DOHH2 (cell line): ENCODE results near the gene CPNE1.

ENCODE experiments used
- H3F3A ChIP-seq: fragments of 200-600 bp; sonication (generic), shearing (Covaris generic); 2 replicates; pipeline ENCODE4 v1.6.0; 2016; ENCODE audit warnings: antibody characterized with exemption, mild to moderate bottlenecking; ENCODE audit not compliant: control insufficient read depth, insufficient read depth
- H3K27ac ChIP-seq: fragments of 200-600 bp; sonication (generic); 2 replicates; pipeline ENCODE4 v1.5.1; 2014; ENCODE audit warnings: low read depth, mild to moderate bottlenecking, low read length, moderate library complexity
- H3K27me3 ChIP-seq: fragments of 200-600 bp; sonication (generic); 2 replicates; pipeline ENCODE4 v1.6.1; 2014; ENCODE audit warnings: mild to moderate bottlenecking, low read length, mixed read lengths; ENCODE audit not compliant: control insufficient read depth
- H3K36me3 ChIP-seq: fragments of 200-600 bp; sonication (generic); 2 replicates; pipeline ENCODE4 v1.6.1; 2014; ENCODE audit warnings: mild to moderate bottlenecking, low read length, moderate library complexity, mixed read lengths; ENCODE audit not compliant: control insufficient read depth
- H3K4me1 ChIP-seq: fragments of 200-600 bp; sonication (generic); 2 replicates; pipeline ENCODE4 v1.6.1; 2014; ENCODE audit warnings: mild to moderate bottlenecking, low read length, mixed read lengths; ENCODE audit not compliant: control insufficient read depth
- H3K4me2 ChIP-seq: fragments of 200-600 bp; sonication (generic); 2 replicates; pipeline ENCODE4 v1.6.0; 2014; ENCODE audit warnings: mild to moderate bottlenecking, low read length, moderate library complexity
- H3K4me3 ChIP-seq: fragments of 200-600 bp; sonication (generic); 2 replicates; pipeline ENCODE4 v1.5.1; 2014; ENCODE audit warnings: mild to moderate bottlenecking, low read length, mixed read lengths
- H3K79me2 ChIP-seq: fragments of 200-600 bp; sonication (generic); 2 replicates; pipeline ENCODE4 v1.6.1; 2014; ENCODE audit warnings: mild to moderate bottlenecking, low read length, mixed read lengths; ENCODE audit not compliant: control insufficient read depth
- H3K9me2 ChIP-seq: fragments of 200-600 bp; sonication (generic); replicated peaks from 2 replicates; pipeline ENCODE4 v1.6.1; 2014; ENCODE audit warnings: mild to moderate bottlenecking, low read length, mixed read lengths; ENCODE audit not compliant: control insufficient read depth
- H3K9me3 ChIP-seq: fragments of 200-600 bp; sonication (generic); 2 replicates; pipeline ENCODE4 v1.6.1; 2014; ENCODE audit warnings: antibody characterized with exemption, low read length, mixed read lengths; ENCODE audit not compliant: control insufficient read depth, insufficient read depth
- H4K20me1 ChIP-seq: fragments of 200-600 bp; sonication (generic); 2 replicates; pipeline ENCODE4 v1.6.0; 2014; ENCODE audit warnings: low read depth, mild to moderate bottlenecking, antibody characterized with exemption, low read length, moderate library complexity; ENCODE audit not compliant: control insufficient read depth, insufficient read depth
- EZH2phosphoT487 ChIP-seq: fragments of 200-600 bp; sonication (generic); IDR thresholded peaks from 2 replicates; pipeline ENCODE4 v1.6.1; 2017; ENCODE audit warnings: borderline replicate concordance, mild to moderate bottlenecking, antibody characterized with exemption, low read length, moderate library complexity, mixed read lengths
- TF ChIP-seq, protein P1 (sequence below): fragments of 200-600 bp; sonication (generic); IDR thresholded peaks from one replicate; pipeline ENCODE4 v1.5.1; 2014; ENCODE audit warnings: antibody characterized with exemption, mild to moderate bottlenecking, low read depth, low read length; ENCODE audit not compliant: poor library complexity, severe bottlenecking

Gene CPNE1

DNA sequence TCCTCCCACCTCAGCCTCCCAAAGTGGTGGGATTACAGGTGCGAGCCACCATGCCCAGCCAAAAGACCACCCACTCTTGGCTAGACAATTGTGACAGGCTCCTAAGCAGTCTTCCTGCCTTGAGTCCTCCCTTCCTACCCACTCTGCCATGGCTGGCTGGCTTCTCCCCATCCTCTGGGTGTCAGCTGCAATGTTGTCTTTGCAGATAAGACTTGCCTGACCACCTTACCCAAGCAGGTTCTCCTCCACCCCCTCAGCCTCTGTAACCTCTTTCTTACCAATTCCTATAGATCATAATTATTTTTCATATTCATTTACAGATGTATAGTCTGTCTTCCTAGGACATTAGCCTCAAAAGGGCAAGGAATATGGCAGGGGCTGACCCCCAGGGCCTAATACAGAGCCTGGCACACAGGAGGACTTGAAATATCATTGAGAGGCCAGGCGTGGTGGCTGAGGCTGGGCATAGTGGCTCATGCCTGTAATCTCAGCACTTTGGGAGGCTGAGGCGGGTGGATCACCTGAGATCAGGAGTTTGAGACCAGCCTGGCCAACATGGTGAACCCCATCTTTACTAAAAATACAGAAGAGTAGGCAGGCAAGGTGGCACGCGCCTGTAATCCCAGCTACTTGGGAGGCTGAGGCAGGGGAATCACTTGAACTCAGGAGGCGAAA, 77.8 kb downstream of the CPNE1 start:
- Histone ChIP-seq H4K20me1 (no peaks in the 10 kb centered on the region), H3K4me1 (no peaks in the 10 kb centered on the region), H3K9me3 (no peaks in the 10 kb centered on the region), H3F3A (no peaks in the 10 kb centered on the region), H3K27ac (no peak overlapping the region), H3K4me3 (no peak overlapping the region), H3K9me2 (no peaks in the 10 kb centered on the region), H3K36me3 (no peaks in the 10 kb centered on the region), H3K79me2 (no peaks in the 10 kb centered on the region), H3K27me3 (no peaks in the 10 kb centered on the region), H3K4me2 (no peak overlapping the region)
- TF ChIP-seq EZH2phosphoT487: no peak
- TF ChIP-seq, protein P1, sequence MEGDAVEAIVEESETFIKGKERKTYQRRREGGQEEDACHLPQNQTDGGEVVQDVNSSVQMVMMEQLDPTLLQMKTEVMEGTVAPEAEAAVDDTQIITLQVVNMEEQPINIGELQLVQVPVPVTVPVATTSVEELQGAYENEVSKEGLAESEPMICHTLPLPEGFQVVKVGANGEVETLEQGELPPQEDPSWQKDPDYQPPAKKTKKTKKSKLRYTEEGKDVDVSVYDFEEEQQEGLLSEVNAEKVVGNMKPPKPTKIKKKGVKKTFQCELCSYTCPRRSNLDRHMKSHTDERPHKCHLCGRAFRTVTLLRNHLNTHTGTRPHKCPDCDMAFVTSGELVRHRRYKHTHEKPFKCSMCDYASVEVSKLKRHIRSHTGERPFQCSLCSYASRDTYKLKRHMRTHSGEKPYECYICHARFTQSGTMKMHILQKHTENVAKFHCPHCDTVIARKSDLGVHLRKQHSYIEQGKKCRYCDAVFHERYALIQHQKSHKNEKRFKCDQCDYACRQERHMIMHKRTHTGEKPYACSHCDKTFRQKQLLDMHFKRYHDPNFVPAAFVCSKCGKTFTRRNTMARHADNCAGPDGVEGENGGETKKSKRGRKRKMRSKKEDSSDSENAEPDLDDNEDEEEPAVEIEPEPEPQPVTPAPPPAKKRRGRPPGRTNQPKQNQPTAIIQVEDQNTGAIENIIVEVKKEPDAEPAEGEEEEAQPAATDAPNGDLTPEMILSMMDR: no peak

DNA sequence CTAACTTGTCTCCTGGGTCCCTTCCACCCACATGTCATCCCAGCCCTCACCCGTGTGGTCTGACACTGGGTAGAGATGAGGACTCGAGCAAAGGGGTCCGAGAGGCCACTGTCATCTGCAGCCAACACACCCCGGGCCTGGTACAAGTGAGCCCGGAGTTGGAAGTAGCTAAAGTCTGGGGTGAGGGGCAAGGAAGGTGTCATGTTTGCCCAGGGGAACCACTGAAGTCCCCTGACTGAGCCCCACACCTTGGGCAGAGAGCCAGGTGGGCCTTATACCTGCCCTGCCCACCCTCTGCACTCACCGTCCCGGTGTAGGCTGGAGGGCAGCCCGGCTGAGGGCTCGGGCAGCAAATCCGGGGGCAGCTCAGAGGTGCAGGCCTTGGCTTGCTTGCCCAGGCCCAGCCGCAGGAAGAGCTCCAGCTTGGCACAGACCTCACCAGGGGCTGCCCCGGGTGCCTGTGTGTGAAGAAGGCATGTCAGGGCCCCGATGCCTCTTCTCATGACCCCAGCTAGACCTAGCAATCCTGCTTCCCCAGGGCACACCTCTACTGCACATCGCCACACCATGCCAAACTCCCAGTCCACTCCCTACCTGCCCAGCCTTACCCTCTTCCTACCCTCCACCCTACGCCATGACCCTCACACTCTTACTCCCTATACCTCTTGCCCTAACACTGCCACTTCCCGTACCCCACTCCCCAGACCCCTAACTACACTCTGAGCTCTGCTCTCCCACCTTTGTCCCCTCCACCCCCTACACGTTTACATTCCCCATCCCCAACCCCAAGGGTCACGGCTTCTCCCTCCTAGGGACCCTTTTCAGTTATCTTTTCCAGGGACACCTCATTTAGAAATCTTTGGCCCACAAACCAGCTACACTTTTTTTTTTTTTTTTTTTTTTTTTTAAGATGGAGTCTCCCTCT, 80.8 kb downstream of the CPNE1 start:
- TF ChIP-seq, protein P1: no peak
- TF ChIP-seq EZH2phosphoT487: no peak
- H3K79me2 ChIP-seq: no peaks in the 10 kb centered on the region
- no peaks in the 10 kb centered on the region for H3F3A ChIP-seq
- H3K27me3 ChIP-seq: no peaks in the 10 kb centered on the region
- H4K20me1 ChIP-seq: no peaks in the 10 kb centered on the region
- H3K4me1 ChIP-seq: no peaks in the 10 kb centered on the region
- no peak overlapping the region for H3K4me3 ChIP-seq
- no peak overlapping the region for H3K4me2 ChIP-seq
- no peaks in the 10 kb centered on the region for H3K9me2 ChIP-seq
- H3K27ac ChIP-seq: no peak overlapping the region
- no peaks in the 10 kb centered on the region for H3K36me3 ChIP-seq
- H3K9me3 ChIP-seq: no peaks in the 10 kb centered on the region

DNA sequence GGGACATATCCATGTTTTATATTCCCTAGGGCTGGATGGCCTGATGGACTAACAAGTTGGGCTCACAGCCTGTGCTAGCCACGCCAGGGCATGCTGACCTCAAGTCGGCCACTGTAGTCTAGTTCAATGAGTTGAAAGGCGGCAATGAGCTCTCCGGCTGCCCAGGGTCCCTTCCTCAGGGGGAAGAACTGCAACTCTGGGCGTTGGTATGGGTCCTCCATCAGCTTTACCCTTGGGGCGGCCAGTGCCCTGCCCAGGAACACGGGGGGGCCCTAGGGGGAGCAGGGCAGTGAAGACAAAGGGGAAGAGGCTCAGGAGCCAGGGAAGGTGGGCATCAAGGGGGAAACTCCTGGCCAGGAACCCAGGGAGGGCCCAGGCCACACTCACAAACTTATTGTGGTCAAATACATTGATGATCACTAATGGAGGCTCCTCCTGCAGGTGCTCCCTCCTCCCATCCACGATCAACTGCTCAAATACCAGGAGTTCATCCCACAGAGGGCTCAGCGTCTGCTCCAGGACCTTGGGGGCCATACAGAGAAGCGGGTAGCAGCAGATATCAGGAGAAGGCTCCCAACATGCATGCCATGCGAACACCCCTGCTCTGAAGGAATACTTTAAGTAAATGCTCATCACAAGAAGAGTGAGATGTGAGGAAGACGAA, 81.8 kb downstream of the CPNE1 start:
- Histone ChIP-seq H3K4me1 (no peaks in the 10 kb centered on the region), H3K4me3 (no peak overlapping the region), H3K27me3 (no peaks in the 10 kb centered on the region), H3K36me3 (no peaks in the 10 kb centered on the region), H3K9me2 (no peaks in the 10 kb centered on the region), H3K27ac (no peak overlapping the region), H3F3A (no peaks in the 10 kb centered on the region), H4K20me1 (no peaks in the 10 kb centered on the region), H3K4me2 (no peak overlapping the region), H3K79me2 (no peaks in the 10 kb centered on the region), H3K9me3 (no peaks in the 10 kb centered on the region)
- TF ChIP-seq, protein P1: no peak
- no peak for TF ChIP-seq EZH2phosphoT487
